ENCODE data around the gene CDH13.

Gene CDH13

DNA sequence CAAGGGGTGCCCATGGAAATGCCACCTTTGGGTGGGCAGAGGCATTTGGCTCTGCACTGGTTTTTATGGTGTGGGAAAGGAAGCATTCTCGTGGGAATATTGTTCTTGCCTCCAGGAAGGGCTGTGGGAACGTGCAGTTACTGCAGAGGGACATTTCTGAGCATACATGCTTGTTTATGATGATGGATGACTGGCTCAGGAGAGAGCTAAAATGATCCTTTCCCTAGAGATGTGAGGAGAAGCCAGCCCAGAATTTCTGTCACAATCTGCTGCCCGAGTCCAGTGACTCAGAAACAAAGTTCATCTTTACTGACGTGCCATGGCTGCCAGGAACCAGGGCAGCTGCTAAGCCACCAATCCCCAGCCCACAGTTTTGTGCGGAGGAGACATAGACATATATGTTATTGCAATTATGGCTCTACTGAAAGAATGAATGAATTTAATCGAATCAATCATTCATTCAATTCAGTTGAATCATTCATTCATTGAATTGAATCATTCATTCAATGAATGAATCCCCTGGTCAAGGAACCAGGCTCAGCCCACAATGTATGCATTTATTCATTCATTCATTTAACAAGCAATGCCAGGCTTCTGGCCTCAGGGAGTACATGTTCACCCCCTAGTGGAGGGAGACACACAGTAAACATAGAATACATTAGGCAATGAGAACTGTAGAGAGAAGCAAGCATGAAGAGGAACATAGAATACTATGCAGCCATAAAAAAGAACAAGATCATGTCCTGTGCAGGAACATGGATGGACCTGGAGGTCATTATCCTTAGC lies 766.6 kb downstream of the CDH13 start:
- no peak overlapping the region for H3K4me3 ChIP-seq (ENCODE audit: low read length)
- DNase-seq (ENCODE audit: low read depth): peak; percentile 64
- TF ChIP-seq, protein P1, sequence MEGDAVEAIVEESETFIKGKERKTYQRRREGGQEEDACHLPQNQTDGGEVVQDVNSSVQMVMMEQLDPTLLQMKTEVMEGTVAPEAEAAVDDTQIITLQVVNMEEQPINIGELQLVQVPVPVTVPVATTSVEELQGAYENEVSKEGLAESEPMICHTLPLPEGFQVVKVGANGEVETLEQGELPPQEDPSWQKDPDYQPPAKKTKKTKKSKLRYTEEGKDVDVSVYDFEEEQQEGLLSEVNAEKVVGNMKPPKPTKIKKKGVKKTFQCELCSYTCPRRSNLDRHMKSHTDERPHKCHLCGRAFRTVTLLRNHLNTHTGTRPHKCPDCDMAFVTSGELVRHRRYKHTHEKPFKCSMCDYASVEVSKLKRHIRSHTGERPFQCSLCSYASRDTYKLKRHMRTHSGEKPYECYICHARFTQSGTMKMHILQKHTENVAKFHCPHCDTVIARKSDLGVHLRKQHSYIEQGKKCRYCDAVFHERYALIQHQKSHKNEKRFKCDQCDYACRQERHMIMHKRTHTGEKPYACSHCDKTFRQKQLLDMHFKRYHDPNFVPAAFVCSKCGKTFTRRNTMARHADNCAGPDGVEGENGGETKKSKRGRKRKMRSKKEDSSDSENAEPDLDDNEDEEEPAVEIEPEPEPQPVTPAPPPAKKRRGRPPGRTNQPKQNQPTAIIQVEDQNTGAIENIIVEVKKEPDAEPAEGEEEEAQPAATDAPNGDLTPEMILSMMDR (conservative IDR thresholded peaks at IDR 0.05; ENCODE audit: low read length): peak; percentile 26; the same call in 1 of the 2 replicates

DNA sequence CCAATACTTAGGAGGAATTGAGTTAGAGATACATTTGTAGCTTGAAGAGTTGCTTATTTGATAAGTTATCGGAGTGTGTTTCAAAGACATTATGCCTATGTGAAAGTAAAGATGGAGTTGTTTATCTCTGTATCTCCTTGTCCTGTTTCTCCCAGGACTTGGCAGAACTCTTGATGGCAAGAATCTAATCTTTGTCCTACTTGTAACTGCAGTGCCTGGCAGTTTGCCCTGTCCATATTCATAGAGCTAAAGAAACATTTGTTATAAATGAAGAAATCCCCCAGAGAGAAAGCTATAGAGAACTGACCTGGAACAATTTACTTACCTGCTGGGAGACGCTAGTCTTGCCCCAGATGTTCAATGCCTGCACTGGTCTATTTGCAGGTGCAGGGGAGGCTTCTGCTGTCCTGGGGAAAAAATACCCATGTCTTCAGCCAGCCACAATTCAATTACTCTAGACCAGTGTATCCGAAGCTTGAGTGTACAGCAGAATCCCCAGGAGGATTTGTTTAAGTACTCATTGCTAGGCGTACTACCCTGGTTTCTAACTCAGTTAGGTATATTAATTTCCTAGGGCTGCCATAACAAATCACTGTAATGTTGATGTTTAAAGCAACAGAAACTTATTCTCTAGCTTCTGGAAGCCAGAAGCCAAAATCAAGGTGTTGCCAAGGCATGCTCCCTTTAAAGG lies 771.0 kb downstream of the CDH13 start:
- TF ChIP-seq, protein P1 (conservative IDR thresholded peaks at IDR 0.05; ENCODE audit: low read length): no peak
- H3K4me3 ChIP-seq (ENCODE audit: low read length): no peak overlapping the region

DNA sequence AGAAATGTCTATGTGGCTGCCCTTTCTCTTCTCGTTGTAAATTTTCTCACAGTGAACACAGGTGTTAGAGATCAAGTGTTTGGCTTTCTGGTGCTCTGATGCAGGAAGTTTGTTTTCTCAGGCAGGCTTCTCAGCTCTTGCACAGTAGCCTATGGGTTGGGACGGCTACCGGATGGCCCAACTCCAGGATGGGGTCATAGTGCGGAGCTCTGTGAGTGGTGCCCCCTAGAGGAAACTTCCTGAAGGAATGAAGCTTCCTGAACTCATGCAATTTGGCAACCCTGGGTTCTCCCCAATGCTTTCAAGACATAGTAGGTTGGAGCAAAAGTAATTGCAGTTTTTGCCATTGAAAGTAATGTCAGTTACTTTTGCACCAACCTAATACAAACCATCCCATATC lies 773.5 kb downstream of the CDH13 start:
- TF ChIP-seq, protein P1 (conservative IDR thresholded peaks at IDR 0.05; ENCODE audit: low read length): no peak
- no peak for DNase-seq (ENCODE audit: low read depth)
- H3K4me3 ChIP-seq (ENCODE audit: low read length): no peak overlapping the region

More for the DNA sequence above, 771.0 kb downstream of the CDH13 start:
- no peak for DNase-seq (ENCODE audit: low read depth)

DNA sequence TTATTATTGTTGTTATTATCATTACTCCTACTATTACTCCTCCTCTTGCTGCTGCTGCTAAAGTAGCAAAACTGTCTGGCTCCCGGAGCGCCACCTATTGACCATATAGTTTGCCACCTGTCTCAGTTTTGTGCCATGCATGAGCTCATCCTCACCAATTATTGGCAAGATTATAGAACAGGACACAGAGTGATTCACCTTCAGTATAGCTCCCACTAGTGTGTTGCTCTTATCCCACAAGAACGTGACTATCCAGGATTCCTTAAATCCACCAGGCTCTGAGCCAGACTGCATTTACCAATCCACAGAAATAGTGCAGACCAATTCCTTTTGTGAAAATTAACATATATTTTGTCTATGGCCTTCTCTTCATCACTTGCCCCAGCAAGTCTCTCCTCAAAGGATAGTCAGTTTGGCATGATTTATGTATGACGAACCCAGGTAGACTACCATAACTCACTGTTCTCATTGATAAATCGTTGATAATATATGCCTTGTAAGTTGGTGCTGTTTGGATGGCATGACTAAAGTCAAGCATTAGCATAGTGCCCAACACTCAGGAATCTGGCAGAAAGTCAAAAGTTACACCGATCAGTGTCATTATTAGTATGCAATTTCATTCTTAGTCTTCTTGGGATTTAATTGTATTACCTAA lies 775.5 kb downstream of the CDH13 start:
- TF ChIP-seq, protein P1 (conservative IDR thresholded peaks at IDR 0.05; ENCODE audit: low read length): peak; percentile 30
- H3K4me3 ChIP-seq (ENCODE audit: low read length): no peak overlapping the region
- DNase-seq (ENCODE audit: low read depth): peak; percentile 70

DNA sequence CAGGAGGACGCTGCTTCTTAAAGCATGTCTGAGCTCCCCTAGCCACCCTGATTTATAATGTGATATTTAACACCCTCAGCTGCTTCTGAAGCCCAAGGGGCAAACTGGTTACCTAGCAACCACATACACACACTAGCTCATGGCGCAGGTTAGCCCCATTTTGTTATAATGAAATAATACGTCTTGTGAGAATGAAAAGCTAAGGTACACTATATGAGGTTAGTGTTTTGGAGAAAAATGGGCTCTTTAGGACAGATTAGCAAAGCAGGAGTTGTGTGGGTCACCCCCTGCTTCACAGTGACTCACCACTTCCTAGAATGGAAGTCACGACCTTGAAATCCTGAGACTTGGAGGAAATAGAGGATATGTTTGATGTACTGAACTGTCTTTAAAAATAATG lies 776.2 kb downstream of the CDH13 start:
- peak; percentile 38 for DNase-seq (ENCODE audit: low read depth)
- TF ChIP-seq, protein P1 (conservative IDR thresholded peaks at IDR 0.05; ENCODE audit: low read length): no peak

DNA sequence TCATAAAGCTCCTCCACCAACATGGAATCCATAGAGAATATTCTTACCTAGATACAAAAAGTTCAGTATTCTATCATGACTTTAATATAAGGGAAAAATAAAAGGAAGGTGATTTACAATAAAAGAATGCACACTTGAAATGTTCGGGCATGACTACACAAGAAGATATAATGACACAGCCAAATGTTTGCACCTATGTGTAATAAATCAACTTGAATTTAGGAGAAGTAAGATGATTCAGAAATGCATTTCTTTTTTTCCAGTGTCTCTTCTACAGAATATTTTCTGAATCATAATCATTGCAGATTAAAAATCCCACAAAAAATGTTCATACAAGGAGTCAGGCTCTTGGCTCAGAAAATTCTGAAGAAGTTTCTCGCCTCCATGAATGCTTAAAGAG lies 777.0 kb downstream of the CDH13 start:
- TF ChIP-seq, protein P1 (conservative IDR thresholded peaks at IDR 0.05; ENCODE audit: low read length): no peak
- H3K4me3 ChIP-seq (ENCODE audit: low read length): no peak overlapping the region
- DNase-seq (ENCODE audit: low read depth): peak; percentile 82

More for the DNA sequence above, 776.2 kb downstream of the CDH13 start:
- no peak overlapping the region for H3K4me3 ChIP-seq (ENCODE audit: low read length)
